ENCODE measurements around the gene TCF7. TPM values are rescaled to one million over a fixed set of nuclear protein-coding genes. Genes with fewer than 3 reads are reported as not detected.

Gene TCF7
- polyA plus RNA-seq, 2 of the 4 experiments (the other 2 are of a cell fraction), result 2.8 to 10.1 TPM

GRCh38 chr5:134136771-134137170 lies 22.3 kb downstream of the TCF7 start:
- peaks cover 17% of the 10 kb centered on the region for H3K4me1 ChIP-seq
- ATAC-seq, result no peak
- ChIA-PET POLR2A (no interaction called here), CTCF (interaction anchor here (0.8 to 22.6 kb wide), 7 partner anchors 7 to 153 kb away, joined by 3 to 546 read pairs (median 13); no protein-coding TSS in a partner anchor)
- H3K27ac ChIP-seq, result no peak overlapping the region
- no peak for DNase-seq (ENCODE audit: low read depth in 1 of 2, low spot score in 1 of 2)
- no peak overlapping the region for H3K4me3 ChIP-seq
- TF ChIP-seq SMC3 (IDR thresholded peaks at IDR 0.05), result no peak
- no peak for TF ChIP-seq HOXB5 (CRISPR knock-in tag; IDR thresholded peaks at IDR 0.05)
- TF ChIP-seq ELK1 (IDR thresholded peaks at IDR 0.05; ENCODE audit: low read depth, low read length), result no peak
- no peak for TF ChIP-seq CHD4 (IDR thresholded peaks at IDR 0.05; ENCODE audit: borderline replicate concordance)
- TF ChIP-seq JUN (IDR thresholded peaks at IDR 0.05), result no peak
- TF ChIP-seq GATA3 (IDR thresholded peaks at IDR 0.05; ENCODE audit: borderline replicate concordance), result no peak
- no peak for TF ChIP-seq ZC3H11A (IDR thresholded peaks at IDR 0.05)
- TF ChIP-seq ZSCAN20 (CRISPR knock-in tag; IDR thresholded peaks at IDR 0.05), result no peak
- TF ChIP-seq TFCP2L1 (CRISPR knock-in tag; IDR thresholded peaks at IDR 0.05), result no peak
- no peak for TF ChIP-seq ATOH8 (CRISPR knock-in tag; IDR thresholded peaks at IDR 0.05; ENCODE audit: low read depth)
- TF ChIP-seq BCL3 (IDR thresholded peaks at IDR 0.05), result no peak
- TF ChIP-seq EP300 (IDR thresholded peaks at IDR 0.05), result no peak
- no peak for TF ChIP-seq ZNF302 (CRISPR knock-in tag; IDR thresholded peaks at IDR 0.05)
- TF ChIP-seq TP53 (CRISPR knock-in tag; IDR thresholded peaks at IDR 0.05), result no peak
- no peaks in the 10 kb centered on the region for H3K9me3 ChIP-seq
- H3K4me2 ChIP-seq, result no peak overlapping the region
- WGBS (ENCODE audit: missing lambda C conversion rate), result 93% methylated on average over 7 of the region's 7 CpGs
- no peak for FAIRE-seq

- Histone ChIP-seq H3K4me1 (peaks cover 17% of the 10 kb centered on the region), H3K4me3 (no peak overlapping the region), H3K27ac (peak overlapping the region in 1 of 2 experiments; percentile 67; a peak in 3 of 6 replicates), H3K4me2 (no peak overlapping the region), H3K9me3 (no peaks in the 10 kb centered on the region)
- WGBS (ENCODE audit: missing lambda C conversion rate), result 100% methylated on average over 3 of the region's 3 CpGs
- CTCF ChIA-PET, result interaction anchor here (0.8 to 20.9 kb wide), 14 partner anchors 8 to 159 kb away, joined by 3 to 546 read pairs (median 7); no protein-coding TSS in a partner anchor
- DNase-seq (ENCODE audit: low read depth in 1 of 2, low spot score in 1 of 2), result no peak
- TF ChIP-seq CHD4 (IDR thresholded peaks at IDR 0.05; ENCODE audit: borderline replicate concordance) (no peak), FOSL2 (IDR thresholded peaks at IDR 0.05) (0 out of 2 replicates have a peak, but pooled peaks have one; percentile 12), FOSL2 (CRISPR knock-in tag; IDR thresholded peaks at IDR 0.05) (no peak), POLR2AphosphoS2 (conservative IDR thresholded peaks at IDR 0.05; ENCODE audit: low read length) (peak; percentile 10; the same call in 1 of the 2 replicates)
- FAIRE-seq, result no peak
- POLR2A ChIA-PET, result interaction anchor here (0.6 to 0.7 kb wide), 2 partner anchors 99 kb away, joined by 3 read pairs; no protein-coding TSS in a partner anchor
- no peak for ATAC-seq
Measured at GRCh38 chr5:134138416-134139376, 24.2 kb downstream of the TCF7 start.

- 88% methylated on average over 4 of the region's 4 CpGs for WGBS (ENCODE audit: missing lambda C conversion rate)
- ATAC-seq (no peak), FAIRE-seq (no peak), DNase-seq (ENCODE audit: low read depth in 1 of 2, low spot score in 1 of 2) (no peak)
- POLR2A ChIA-PET, result interaction anchor here (0.7 kb wide), 1 partner anchor 100 kb away, joined by 3 read pairs; no protein-coding TSS in a partner anchor
- Histone ChIP-seq H3K4me3 (no peak overlapping the region), H3K4me2 (no peak overlapping the region), H3K27ac (no peak overlapping the region; a peak in 1 of 6 replicates), H3K4me1 (peaks cover 17% of the 10 kb centered on the region), H3K9me3 (no peaks in the 10 kb centered on the region)
- CTCF ChIA-PET, result interaction anchor here (0.9 to 20.9 kb wide), 12 partner anchors 13 to 160 kb away, joined by 4 to 546 read pairs (median 17); no protein-coding TSS in a partner anchor
- no peak for TF ChIP-seq REST (IDR thresholded peaks at IDR 0.05)
- no peak for TF ChIP-seq KDM5A (IDR thresholded peaks at IDR 0.05)
- no peak for TF ChIP-seq FOSB (CRISPR knock-in tag; IDR thresholded peaks at IDR 0.05)
- no peak for TF ChIP-seq HOXB5 (CRISPR knock-in tag; IDR thresholded peaks at IDR 0.05)
- no peak for TF ChIP-seq POLR2AphosphoS2 (conservative IDR thresholded peaks at IDR 0.05; ENCODE audit: low read length)
- no peak for TF ChIP-seq BCL3 (IDR thresholded peaks at IDR 0.05)
- TF ChIP-seq MYC (IDR thresholded peaks at IDR 0.05; ENCODE audit: borderline replicate concordance, low read length), result no peak
Measured at GRCh38 chr5:134139377-134139851, 24.9 kb downstream of the TCF7 start.
